Mesothelial cell of epicardium (in vitro differentiated cells): ENCODE measurements around the gene NRARP. TPM values are rescaled to one million over a fixed set of nuclear protein-coding genes. Genes with fewer than 3 reads are reported as not detected.
A peak's percentile ranks its signal among the peaks of the same experiment; 100 is the strongest.

Source experiments
- DNase-seq, 2 experiments: peaks; one replicate each; pipeline ENCODE4 v3.0.0; 2021; ENCODE audit warnings: low spot score in 2 of 2; ENCODE audit not compliant: unreplicated experiment in 2 of 2
- H3K27ac Mint-ChIP-seq: 2 replicates; pipeline ENCODE4 v1.8.0; 2021; ENCODE audit warnings: mixed read lengths
- H3K27me3 Mint-ChIP-seq: 2 replicates; pipeline ENCODE4 v1.8.0; 2021; ENCODE audit warnings: low read depth, mixed read lengths
- H3K36me3 Mint-ChIP-seq: 2 replicates; pipeline ENCODE4 v1.8.0; 2021; ENCODE audit warnings: mixed read lengths
- H3K4me1 Mint-ChIP-seq: 2 replicates; pipeline ENCODE4 v1.8.0; 2021; ENCODE audit warnings: mixed read lengths
- H3K4me3 Mint-ChIP-seq: 2 replicates; pipeline ENCODE4 v1.8.0; 2021; ENCODE audit warnings: mild to moderate bottlenecking, moderate library complexity, mixed read lengths
- H3K9me3 Mint-ChIP-seq: 2 replicates; pipeline ENCODE4 v1.8.0; 2021; ENCODE audit warnings: mixed read lengths
- total RNA-seq: library from RNA; stranded (reverse); gene quantifications from 3 replicates; pipeline ENCODE4 v1.2.1, GENCODE V29; 2021
- TF ChIP-seq, protein P1 (sequence below): fragments of 200-600 bp; sonication (generic); IDR thresholded peaks from one replicate; pipeline ENCODE4 v1.5.0; 2021; ENCODE audit warnings: antibody characterized with exemption; ENCODE audit not compliant: unreplicated experiment

The NRARP gene
- total RNA-seq, 1 donor from 2014 or later = 9.6 TPM

DNA sequence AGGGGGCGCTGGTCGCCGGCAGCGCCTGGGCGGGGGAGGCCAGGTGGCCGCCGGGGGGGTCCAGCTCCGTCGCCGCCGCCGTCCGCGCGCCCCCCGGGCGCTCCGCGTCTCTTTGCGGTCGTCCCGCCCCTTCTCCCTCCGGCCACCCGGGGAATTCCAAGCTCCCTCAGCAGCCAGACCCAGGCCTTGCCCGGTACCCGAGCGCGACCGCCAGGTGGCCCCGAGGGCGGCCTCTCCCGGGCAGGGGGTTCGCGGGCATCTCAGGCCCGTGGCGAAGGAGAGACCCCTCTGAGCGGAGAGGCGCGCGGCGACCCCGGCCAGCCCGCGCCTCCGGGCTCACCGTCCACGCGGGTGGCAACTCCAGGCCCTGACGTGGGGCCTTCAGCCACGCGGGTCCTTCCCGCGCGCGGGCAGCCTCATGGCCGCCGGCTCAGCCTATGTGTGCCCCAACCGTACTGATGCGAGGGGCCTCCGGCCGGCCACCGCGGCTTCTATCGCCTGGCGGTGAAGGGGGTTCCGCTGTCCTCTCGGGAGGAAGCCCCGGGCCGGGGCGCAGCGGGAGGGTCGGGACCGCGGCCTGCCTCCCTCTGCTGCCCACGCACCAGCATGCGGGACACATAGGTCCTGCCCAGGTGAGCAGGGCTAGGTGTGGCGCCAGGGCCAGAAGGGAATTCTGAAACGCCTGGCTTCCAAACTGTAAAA is 529 bp upstream of the NRARP start:
- peaks cover 23% of the 10 kb centered on the region for H3K4me1 Mint-ChIP-seq
- H3K36me3 Mint-ChIP-seq = no peaks in the 10 kb centered on the region
- H3K9me3 Mint-ChIP-seq = no peaks in the 10 kb centered on the region
- no peak for DNase-seq
- no peak overlapping the region for H3K27ac Mint-ChIP-seq
- peaks cover 22% of the 10 kb centered on the region for H3K27me3 Mint-ChIP-seq
- TF ChIP-seq, protein P1, sequence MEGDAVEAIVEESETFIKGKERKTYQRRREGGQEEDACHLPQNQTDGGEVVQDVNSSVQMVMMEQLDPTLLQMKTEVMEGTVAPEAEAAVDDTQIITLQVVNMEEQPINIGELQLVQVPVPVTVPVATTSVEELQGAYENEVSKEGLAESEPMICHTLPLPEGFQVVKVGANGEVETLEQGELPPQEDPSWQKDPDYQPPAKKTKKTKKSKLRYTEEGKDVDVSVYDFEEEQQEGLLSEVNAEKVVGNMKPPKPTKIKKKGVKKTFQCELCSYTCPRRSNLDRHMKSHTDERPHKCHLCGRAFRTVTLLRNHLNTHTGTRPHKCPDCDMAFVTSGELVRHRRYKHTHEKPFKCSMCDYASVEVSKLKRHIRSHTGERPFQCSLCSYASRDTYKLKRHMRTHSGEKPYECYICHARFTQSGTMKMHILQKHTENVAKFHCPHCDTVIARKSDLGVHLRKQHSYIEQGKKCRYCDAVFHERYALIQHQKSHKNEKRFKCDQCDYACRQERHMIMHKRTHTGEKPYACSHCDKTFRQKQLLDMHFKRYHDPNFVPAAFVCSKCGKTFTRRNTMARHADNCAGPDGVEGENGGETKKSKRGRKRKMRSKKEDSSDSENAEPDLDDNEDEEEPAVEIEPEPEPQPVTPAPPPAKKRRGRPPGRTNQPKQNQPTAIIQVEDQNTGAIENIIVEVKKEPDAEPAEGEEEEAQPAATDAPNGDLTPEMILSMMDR = peak; percentile 72
- peak overlapping the region; percentile 49 for H3K4me3 Mint-ChIP-seq

DNA sequence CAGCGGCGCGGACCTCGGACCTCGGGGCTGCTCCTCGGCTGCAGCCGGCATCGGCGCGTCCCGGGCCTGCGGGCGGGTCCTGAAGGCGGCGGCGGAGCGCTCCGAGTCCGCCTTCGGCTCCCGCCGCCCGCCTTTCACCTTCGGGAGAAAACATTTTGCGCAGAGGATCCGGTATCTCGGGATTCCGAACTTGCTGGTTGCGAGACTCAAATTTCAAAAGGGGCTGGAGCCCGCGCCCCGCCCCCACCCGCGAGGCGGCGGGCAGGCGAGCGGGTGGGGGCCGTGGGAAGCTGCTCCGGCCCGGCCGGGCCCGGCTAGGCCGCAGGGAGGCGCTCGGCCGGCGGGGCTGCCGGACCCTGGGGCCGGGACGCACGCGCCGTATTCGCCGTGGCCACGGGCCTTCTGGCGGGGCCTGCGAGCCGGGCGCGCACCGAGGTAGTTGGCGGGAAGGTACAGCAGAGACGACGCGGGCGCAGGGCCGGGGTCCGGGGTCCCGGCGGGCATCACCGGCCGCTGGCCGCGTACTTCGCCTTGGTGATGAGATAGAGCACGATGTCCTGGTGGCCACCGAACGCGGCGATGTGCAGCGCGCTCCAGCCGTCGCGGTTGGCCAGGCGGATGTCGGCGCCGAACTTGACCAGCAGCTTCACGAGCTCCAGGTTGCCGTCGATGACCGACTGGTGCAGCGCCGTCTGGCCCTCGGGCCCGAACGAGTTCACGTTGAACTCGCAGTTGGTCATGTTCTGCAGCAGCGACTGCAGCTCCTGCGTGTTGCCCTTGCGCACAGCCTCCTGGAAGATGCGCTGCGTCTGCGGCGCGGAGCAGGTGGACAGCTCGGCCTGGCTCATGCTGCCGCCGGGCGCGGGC is 757 bp downstream of the NRARP start:
- peak overlapping the region; percentile 85 for H3K27ac Mint-ChIP-seq
- peak in 1 of 2 experiments; percentile 65 for DNase-seq

DNA sequence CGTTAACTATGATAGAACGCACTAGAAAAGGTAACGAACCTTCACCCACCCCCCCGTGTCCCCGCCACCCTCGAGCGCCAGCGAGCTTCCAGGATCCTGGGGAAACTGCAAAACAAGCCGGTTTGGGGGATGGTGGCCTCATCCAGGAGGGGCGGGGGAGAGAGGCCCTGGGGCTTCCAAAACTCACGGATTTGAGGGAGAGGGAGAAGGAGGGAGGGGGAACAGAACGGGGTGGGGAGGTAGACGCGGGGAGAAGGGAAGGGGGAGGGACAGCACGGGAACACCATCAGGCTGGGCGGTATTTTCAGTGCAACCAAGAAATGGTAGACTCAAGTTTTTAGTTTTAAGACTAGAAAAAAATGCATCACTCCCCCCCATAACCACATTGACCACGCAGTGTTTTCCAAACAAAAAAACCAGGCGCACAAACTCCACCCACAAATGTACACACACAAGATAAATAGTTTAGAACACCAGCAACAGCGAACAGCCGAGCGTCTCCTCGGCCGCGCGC is 1.4 kb downstream of the NRARP start:
- Mint-ChIP-seq H3K4me3 (peak overlapping the region; percentile 87), H3K36me3 (no peaks in the 10 kb centered on the region), H3K27ac (peak overlapping the region; percentile 85), H3K4me1 (peaks cover 30% of the 10 kb centered on the region), H3K27me3 (peaks cover 37% of the 10 kb centered on the region), H3K9me3 (no peaks in the 10 kb centered on the region)
- TF ChIP-seq, protein P1 = no peak
- no peak for DNase-seq

More for the DNA sequence above, 757 bp downstream of the NRARP start:
- no peaks in the 10 kb centered on the region for H3K36me3 Mint-ChIP-seq
- peaks cover 34% of the 10 kb centered on the region for H3K27me3 Mint-ChIP-seq
- no peaks in the 10 kb centered on the region for H3K9me3 Mint-ChIP-seq
- H3K4me1 Mint-ChIP-seq = peaks cover 30% of the 10 kb centered on the region
- TF ChIP-seq, protein P1 = no peak
- peak overlapping the region; percentile 87 for H3K4me3 Mint-ChIP-seq

DNA sequence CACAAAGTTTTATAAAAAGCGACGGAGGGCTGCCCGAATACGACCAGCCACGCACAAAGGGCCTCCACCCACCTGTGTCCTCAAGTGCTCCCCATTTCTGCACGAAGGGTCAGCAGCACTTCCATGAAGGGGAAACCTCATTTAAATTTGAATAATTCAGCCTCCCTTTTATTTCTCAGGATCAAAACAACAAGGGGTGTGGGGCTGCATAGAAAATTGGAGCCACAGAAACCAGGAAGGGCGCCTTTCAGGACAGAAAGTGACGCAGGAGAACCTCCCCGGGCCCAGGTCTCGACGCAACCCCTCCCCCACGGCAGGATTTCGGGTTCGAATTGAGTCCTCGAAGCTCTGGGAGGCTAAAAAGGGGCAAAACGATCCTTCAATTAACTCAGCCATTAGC is 2.1 kb downstream of the NRARP start:
- TF ChIP-seq, protein P1 = no peak
- no peak for DNase-seq
- H3K9me3 Mint-ChIP-seq = no peaks in the 10 kb centered on the region
- peak overlapping the region; percentile 87 for H3K4me3 Mint-ChIP-seq
- peaks cover 27% of the 10 kb centered on the region for H3K4me1 Mint-ChIP-seq
- no peaks in the 10 kb centered on the region for H3K36me3 Mint-ChIP-seq
- no peak overlapping the region for H3K27ac Mint-ChIP-seq
- H3K27me3 Mint-ChIP-seq = peaks cover 38% of the 10 kb centered on the region

DNA sequence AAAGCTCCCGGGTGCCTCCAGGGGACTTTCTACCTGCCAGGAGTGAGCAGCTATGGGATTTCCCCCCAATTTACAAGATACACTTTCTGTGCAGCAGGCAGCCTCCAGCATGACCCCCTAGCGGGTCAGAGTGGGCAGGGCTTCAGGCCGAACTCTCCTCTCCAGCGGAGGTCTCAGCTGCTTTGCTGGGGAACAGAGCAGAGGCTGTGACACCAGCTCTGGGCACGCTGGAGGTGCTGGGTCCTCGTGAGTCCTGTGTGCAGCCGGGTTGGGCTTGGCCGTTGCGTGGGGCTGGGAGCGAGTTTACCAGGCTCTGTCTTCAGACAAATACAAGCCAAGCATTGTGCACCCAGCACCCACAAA is 2.9 kb downstream of the NRARP start:
- TF ChIP-seq, protein P1 = no peak
- Mint-ChIP-seq H3K27me3 (peaks cover 44% of the 10 kb centered on the region), H3K4me1 (peaks cover 27% of the 10 kb centered on the region)

More for the DNA sequence above, 2.9 kb downstream of the NRARP start:
- DNase-seq = no peak
- Mint-ChIP-seq H3K4me3 (no peak overlapping the region), H3K9me3 (no peaks in the 10 kb centered on the region), H3K36me3 (no peaks in the 10 kb centered on the region), H3K27ac (no peak overlapping the region)
